ENCODE measurements around the gene CTU2. TPM values are rescaled to one million over a fixed set of nuclear protein-coding genes. Genes with fewer than 3 reads are reported as not detected.

Gene CTU2
- polyA plus RNA-seq, 3 donors from 2014 or later = 21.4 to 23.0 (median 22.0) TPM

DNA sequence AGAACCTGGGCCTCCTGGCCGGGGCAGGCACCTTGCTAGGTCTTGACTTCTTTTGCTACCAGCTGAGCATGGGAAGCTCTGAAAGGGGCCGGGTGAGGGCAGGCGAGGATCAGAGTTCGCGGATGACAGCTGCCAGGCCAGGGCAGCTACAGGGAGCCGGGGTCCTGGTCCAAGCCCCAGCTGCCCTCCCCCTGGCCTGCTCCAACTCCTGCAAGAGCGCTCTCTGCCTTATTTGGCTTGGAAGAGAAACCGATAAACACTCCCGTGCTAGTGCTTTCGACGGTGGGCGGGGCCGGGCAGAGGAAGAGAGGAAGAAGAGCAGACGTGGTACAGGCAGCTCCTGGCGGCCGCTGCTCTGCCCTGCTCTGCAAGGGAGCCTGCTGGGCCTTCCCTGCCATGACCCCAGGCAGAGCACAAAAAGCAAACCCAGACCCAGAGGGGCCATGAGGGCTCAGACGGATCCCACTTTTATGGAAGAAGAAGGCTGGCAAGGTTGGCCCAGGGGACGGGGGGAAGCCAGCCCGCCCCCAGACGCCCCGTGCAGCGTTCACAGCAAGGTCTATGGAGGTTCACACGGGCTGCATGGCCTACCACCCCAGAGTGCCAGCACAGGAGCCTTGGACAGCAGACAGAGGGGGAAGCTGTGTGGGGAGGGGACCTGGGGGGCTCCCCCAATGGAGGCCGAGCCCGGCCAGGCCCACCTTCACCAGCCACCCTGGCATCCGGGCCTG lies 53.1 kb downstream of the CTU2 start:
- DNase-seq = no peak
- peaks cover 0 to 4% (median 0%) of the 10 kb centered on the region in 3 donors for H3K27me3 Mint-ChIP-seq (ENCODE audit: low read depth in 3 of 3)
- H3K36me3 Mint-ChIP-seq = peaks cover 0 to 5% (median 3%) of the 10 kb centered on the region in 3 donors
- peaks cover 16 to 24% of the 10 kb centered on the region in 2 donors for H3K4me1 Mint-ChIP-seq
- H3K4me3 Mint-ChIP-seq = no peak overlapping the region
- no peak overlapping the region for H3K27ac Mint-ChIP-seq
- no peaks in the 10 kb centered on the region for H3K9me3 Mint-ChIP-seq

DNA sequence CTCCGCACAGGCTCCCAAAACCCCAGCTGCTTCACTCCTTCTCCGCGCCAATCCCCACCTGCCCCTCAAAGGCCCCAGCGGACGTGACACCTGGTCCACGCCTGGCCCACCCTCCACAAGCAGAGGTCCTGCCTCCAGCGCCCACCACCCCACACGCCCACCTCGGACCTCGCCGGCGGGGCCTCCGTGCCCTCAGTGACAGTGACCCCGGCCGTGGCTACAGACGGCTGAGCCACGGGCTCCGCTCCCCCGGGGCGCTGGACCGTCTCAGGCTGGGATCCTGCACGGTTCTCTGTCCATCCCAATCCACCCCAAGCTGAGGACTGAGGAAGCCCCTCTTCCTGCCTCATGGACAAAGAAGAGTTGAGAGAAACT lies 53.7 kb downstream of the CTU2 start:
- Mint-ChIP-seq H3K9me3 (no peaks in the 10 kb centered on the region), H3K4me1 (peaks cover 16 to 25% of the 10 kb centered on the region in 2 donors), H3K27ac (no peak overlapping the region), H3K27me3 (ENCODE audit: low read depth in 3 of 3) (peaks cover 0 to 4% (median 0%) of the 10 kb centered on the region in 3 donors), H3K4me3 (no peak overlapping the region), H3K36me3 (peaks cover 0 to 5% (median 3%) of the 10 kb centered on the region in 3 donors)
- no peak for DNase-seq

DNA sequence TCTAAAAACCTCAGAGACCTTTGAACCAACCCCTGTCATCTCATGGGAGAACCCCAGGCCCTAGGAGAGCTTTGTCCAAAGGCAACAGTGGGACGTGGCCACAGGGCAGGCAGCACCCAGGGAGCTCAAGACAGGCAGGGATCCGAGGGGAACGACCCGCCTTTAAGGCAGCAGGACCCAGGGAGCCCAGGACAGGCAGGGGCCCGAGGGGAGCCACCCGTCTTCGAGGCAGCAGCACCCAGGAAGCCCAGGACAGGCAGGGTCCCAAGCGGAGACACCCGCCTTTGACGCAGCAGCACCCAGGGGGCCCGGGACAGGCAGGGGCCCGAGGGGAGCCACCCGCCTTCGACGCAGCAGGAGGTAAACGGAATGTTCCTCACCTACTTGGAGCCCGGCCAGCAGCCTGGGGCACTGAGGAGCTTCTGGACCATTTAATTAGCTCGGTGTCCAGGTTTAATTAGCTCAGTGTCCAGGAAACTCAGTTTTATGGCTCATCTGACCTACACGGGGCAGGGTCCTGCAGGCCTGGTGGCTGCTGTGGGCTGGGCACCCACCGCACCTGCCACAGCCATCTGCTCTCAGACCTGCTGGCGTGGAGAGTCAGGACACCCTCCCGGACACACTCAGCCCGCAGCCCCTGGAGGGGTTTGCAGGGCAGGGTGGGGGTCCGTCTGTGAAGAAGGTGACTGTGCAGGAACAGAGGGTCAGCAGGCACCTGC lies 54.3 kb downstream of the CTU2 start:
- no peak overlapping the region for H3K27ac Mint-ChIP-seq
- H3K4me1 Mint-ChIP-seq = peaks cover 21 to 28% of the 10 kb centered on the region in 2 donors
- H3K4me3 Mint-ChIP-seq = no peak overlapping the region
- DNase-seq = no peak
- H3K9me3 Mint-ChIP-seq = no peaks in the 10 kb centered on the region
- peaks cover 0 to 4% (median 0%) of the 10 kb centered on the region in 3 donors for H3K27me3 Mint-ChIP-seq (ENCODE audit: low read depth in 3 of 3)
- H3K36me3 Mint-ChIP-seq = peaks cover 0 to 5% (median 3%) of the 10 kb centered on the region in 3 donors

DNA sequence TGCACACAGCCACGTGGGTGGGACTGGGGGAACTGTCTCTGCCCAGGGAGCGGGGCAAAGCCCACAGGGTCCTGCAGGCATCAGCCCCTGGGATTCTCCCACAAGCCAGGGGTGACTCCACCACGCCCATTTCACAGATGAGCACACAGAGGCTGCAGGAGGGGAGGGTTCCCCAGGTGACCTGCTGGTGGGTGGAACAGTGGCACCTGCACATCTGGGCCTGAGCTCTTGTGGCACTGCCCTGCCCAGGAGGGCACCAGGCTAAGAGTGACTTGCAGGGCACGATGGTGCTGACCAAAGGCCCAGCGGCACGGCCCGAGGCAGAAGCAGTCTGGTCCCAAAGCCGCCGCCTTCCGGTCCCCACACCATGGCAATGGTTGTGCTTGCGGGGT lies 54.8 kb downstream of the CTU2 start:
- peaks cover 0 to 7% (median 5%) of the 10 kb centered on the region in 3 donors for H3K27me3 Mint-ChIP-seq (ENCODE audit: low read depth in 3 of 3)
- H3K4me1 Mint-ChIP-seq = peaks cover 27 to 33% of the 10 kb centered on the region in 2 donors

DNA sequence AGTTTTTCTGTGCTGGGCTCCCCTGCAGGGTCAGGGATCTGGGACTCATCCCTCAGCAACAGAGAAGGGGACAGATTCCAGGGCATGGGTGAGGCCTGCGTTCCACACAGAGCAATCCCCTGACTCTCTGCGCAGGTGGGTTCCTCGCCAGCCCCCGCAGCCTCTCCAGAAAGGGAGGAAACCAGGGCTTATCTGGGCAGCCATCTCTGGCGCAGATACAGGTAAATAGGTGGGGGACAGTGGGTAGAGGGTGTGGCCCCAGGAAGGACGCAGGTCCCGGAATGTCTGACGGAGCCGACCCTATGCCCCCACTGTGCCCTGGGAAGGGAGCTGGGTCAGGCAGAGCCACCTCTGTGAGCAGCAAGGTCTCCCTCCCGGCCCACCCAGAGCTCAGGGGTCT lies 55.5 kb downstream of the CTU2 start:
- H3K4me3 Mint-ChIP-seq = no peak overlapping the region
- DNase-seq = no peak
- peaks cover 30 to 34% of the 10 kb centered on the region in 2 donors for H3K4me1 Mint-ChIP-seq
- peaks cover 0 to 5% (median 3%) of the 10 kb centered on the region in 3 donors for H3K36me3 Mint-ChIP-seq
- H3K27me3 Mint-ChIP-seq (ENCODE audit: low read depth in 3 of 3) = peaks cover 0 to 8% (median 6%) of the 10 kb centered on the region in 3 donors
- H3K9me3 Mint-ChIP-seq = no peaks in the 10 kb centered on the region
- no peak overlapping the region for H3K27ac Mint-ChIP-seq

More for the DNA sequence above, 54.8 kb downstream of the CTU2 start:
- peaks cover 0 to 5% (median 3%) of the 10 kb centered on the region in 3 donors for H3K36me3 Mint-ChIP-seq
- DNase-seq = no peak
- H3K9me3 Mint-ChIP-seq = no peaks in the 10 kb centered on the region
- H3K4me3 Mint-ChIP-seq = no peak overlapping the region
- H3K27ac Mint-ChIP-seq = peak overlapping the region in 1 of 6 donors; percentile 17

DNA sequence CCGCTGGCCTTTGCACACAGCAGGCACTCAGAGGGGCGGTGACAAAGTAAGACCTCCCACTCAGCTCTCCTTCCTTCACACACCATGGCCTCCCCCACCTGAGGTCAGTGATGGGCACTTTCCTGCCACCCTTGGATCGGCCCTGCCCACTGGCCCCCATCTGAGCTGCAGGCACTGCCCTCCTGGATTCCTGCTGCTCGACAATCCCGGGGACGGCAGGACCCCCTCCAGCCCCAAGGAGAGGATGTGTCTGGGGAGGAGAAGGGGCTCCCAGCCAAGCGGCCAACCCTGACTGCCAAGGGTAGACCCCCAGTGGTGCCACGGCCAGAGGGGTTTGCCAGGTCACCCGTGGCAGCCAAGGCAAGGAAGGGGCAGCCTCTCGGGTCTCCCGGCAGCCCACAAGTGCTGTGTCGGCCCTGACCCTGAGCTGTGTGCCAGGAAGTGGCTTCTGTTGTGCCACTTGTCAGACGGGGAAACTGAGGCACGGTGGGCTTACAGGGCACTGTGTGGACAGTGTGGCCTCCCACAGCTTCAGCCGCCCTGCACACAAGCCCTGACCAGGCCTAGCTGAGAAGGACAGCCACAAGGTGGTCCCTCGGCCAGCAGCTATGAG lies 56.1 kb downstream of the CTU2 start:
- no peak overlapping the region for H3K4me3 Mint-ChIP-seq

DNA sequence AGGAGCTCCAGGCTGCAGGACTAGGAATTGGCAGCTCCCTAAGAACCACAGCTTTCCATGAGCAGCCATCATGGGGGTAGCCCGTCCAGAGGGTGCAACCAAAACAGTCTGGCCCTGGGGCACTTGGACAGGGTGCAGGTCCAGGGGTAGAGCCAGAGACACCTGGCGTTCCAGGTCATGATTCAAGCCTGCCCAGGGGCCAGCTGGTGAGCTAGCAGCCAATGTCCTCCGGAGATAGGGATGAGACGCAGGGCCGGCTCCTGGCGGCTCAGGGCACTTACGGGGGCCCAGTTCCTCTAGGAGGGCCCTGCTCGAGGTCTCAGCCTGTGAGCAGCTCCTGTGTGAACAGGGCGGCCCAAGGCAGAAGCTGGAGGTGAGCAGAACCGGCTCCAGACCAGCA lies 56.6 kb downstream of the CTU2 start:
- Mint-ChIP-seq H3K4me1 (peaks cover 37 to 38% of the 10 kb centered on the region in 2 donors), H3K27me3 (ENCODE audit: low read depth in 3 of 3) (peaks cover 0 to 8% (median 6%) of the 10 kb centered on the region in 3 donors), H3K4me3 (no peak overlapping the region), H3K9me3 (no peaks in the 10 kb centered on the region), H3K27ac (no peak overlapping the region), H3K36me3 (peaks cover 0 to 5% (median 3%) of the 10 kb centered on the region in 3 donors)
- no peak for DNase-seq

More for the DNA sequence above, 56.1 kb downstream of the CTU2 start:
- Mint-ChIP-seq H3K9me3 (no peaks in the 10 kb centered on the region), H3K36me3 (peaks cover 0 to 5% (median 3%) of the 10 kb centered on the region in 3 donors), H3K27ac (no peak overlapping the region), H3K4me1 (peaks cover 35 to 36% of the 10 kb centered on the region in 2 donors), H3K27me3 (ENCODE audit: low read depth in 3 of 3) (peaks cover 0 to 8% (median 6%) of the 10 kb centered on the region in 3 donors)
- no peak for DNase-seq

DNA sequence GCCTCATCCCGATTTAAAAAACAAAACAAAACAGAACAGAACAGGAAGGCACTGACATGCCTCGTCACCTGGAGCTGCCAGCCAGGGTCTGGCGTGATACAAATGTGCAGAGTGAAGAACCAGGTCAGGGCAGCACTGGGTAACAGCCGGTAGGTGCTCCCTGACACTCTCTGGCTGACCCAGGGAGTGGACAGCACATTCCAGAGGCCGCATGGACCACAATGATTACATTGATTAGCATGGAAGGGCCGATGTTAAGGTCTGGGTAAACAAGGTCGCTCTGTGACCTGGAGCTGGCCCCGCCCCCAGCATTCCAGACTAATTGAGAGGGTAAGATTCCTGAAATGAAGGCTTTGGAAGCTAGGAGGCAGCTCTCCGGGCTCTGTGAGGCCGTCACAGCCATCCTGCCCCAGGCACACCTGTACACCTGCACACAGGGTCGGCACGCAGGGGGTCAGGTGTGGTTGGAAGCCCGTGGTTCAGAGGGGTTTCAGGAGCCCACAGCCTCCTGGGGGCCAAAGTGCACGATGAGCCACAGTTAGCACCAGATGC lies 57.3 kb downstream of the CTU2 start:
- Mint-ChIP-seq H3K27me3 (ENCODE audit: low read depth in 3 of 3) (peaks cover 0 to 6% (median 6%) of the 10 kb centered on the region in 3 donors), H3K4me1 (peaks cover 31 to 33% of the 10 kb centered on the region in 2 donors), H3K9me3 (no peaks in the 10 kb centered on the region), H3K4me3 (peak overlapping the region in 1 of 5 donors; percentile 12), H3K36me3 (peaks cover 0 to 5% (median 2%) of the 10 kb centered on the region in 3 donors), H3K27ac (peak overlapping the region in 4 of 6 donors; percentile 39 to 67 (median 50))
- DNase-seq = no peak

DNA sequence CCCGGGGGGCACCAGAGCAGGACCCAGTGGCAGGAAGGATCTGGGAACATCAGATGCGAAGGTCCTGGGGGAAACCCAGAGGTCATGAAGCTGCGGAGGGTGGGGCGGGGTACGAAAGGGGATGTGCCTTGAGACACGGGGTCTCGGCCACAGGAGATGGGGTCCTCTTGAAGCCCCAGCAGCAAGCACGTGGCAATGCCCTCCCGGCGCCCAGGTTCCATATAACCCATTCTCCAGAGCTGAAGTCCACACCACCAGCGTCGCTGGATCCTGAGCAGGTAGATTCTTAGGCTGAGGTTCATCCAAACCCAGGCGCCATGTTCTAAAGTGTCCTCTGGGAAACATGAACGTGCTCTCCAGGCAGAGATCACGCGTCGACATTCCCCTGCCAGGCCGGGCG lies 57.8 kb downstream of the CTU2 start:
- H3K9me3 Mint-ChIP-seq = no peaks in the 10 kb centered on the region
- peaks cover 0 to under 1% (median 0%) of the 10 kb centered on the region in 3 donors for H3K36me3 Mint-ChIP-seq
- H3K4me3 Mint-ChIP-seq = no peak overlapping the region
- no peak for DNase-seq
- no peak overlapping the region for H3K27ac Mint-ChIP-seq
- peaks cover 0 to 6% (median 6%) of the 10 kb centered on the region in 3 donors for H3K27me3 Mint-ChIP-seq (ENCODE audit: low read depth in 3 of 3)
- H3K4me1 Mint-ChIP-seq = peaks cover 30 to 32% of the 10 kb centered on the region in 2 donors

DNA sequence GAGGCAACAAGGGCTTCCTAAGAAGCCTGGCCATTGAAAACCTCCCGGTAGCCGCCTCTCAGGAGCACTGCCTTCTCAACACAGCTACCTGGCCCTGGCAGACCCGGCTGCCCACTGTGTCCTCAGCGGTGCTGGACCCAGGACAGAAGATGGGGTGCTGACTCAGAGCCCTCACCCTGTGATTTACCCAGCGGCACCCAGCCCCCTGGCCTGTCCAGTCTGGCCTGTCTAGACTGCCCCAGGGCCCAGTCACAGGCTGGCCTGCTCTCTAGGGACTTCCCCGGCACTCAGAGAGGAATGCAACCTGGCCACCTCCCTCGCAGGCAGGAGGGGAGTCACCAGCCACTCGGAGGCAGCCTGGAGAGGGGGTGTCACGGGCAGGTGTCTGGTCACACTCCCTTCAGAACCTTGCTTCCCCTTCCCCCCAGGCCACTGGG lies 58.6 kb downstream of the CTU2 start:
- peaks cover 37 to 39% of the 10 kb centered on the region in 2 donors for H3K4me1 Mint-ChIP-seq
- H3K36me3 Mint-ChIP-seq = no peaks in the 10 kb centered on the region
- no peak for DNase-seq
- H3K27me3 Mint-ChIP-seq (ENCODE audit: low read depth in 3 of 3) = peaks cover 0 to 6% (median 6%) of the 10 kb centered on the region in 3 donors
- H3K9me3 Mint-ChIP-seq = no peaks in the 10 kb centered on the region
- H3K4me3 Mint-ChIP-seq = no peak overlapping the region
- H3K27ac Mint-ChIP-seq = no peak overlapping the region

Other genes starting within 250 kb of the CTU2 start
- gene ZC3H18, start 136.1 kb upstream of the CTU2 start, polyA plus RNA-seq = 10 to 100 TPM in 1 of 3 donors, 1 to 10 TPM in 2; 1.0 to 29.0 (median 8.7) TPM
- gene IL17C, start 67.9 kb upstream of the CTU2 start, polyA plus RNA-seq = under 1 TPM in 2 of 3 donors, not detected in 1; 0.64 to 0.80 TPM
- 1,000 to 10,000 TPM; 2,079 to 2,787 (median 2,690) TPM for gene CYBA, start 55.5 kb upstream of the CTU2 start, polyA plus RNA-seq
- 10 to 100 TPM; 79.4 to 96.6 (median 87.6) TPM for gene MVD, start 43.4 kb upstream of the CTU2 start, polyA plus RNA-seq
- 10 to 100 TPM in 2 of 3 donors, 1 to 10 TPM in 1; 9.0 to 12.4 (median 11.7) TPM for gene SNAI3, start 20.0 kb upstream of the CTU2 start, polyA plus RNA-seq
- 100 to 1,000 TPM; 129 to 157 (median 141) TPM for gene RNF166, start 95 bp upstream of the CTU2 start, polyA plus RNA-seq
- gene PIEZO1, start 78.7 kb downstream of the CTU2 start, polyA plus RNA-seq = 10 to 100 TPM in 2 of 3 donors, 1 to 10 TPM in 1; 5.2 to 41.2 (median 13.1) TPM
- gene CDT1, start 97.3 kb downstream of the CTU2 start, polyA plus RNA-seq = 1 to 10 TPM in 2 of 3 donors, not detected in 1; 1.3 to 3.1 TPM
- gene APRT, start 105.4 kb downstream of the CTU2 start, polyA plus RNA-seq = 100 to 1,000 TPM; 432 to 476 (median 450) TPM
- gene GALNS, start 150.4 kb downstream of the CTU2 start, polyA plus RNA-seq = 10 to 100 TPM; 10.4 to 15.4 (median 10.9) TPM
- gene TRAPPC2L, start 150.6 kb downstream of the CTU2 start, polyA plus RNA-seq = 100 to 1,000 TPM; 101 to 138 (median 113) TPM
- not detected for gene PABPN1L, start 160.2 kb downstream of the CTU2 start, polyA plus RNA-seq

Data from immature natural killer cell (primary cell).